Adipocyte (in vitro differentiated cells): ENCODE data around the gene C20orf202.
A peak's percentile ranks its signal among the peaks of the same experiment; 100 is the strongest.
"Not testable (repeated sequence)": the region's sequence is repeated elsewhere in the genome, so short reads cannot be mapped to it uniquely, and the experiment has no call there.

ENCODE experiments used
- DNase-seq: peaks from one replicate; pipeline ENCODE4 v3.0.0-alpha.2; 2015; ENCODE audit warnings: low read depth
- H3K27me3 ChIP-seq: replicated peaks from 2 replicates; pipeline ENCODE4 v1.7.0; 2013; ENCODE audit warnings: mild to moderate bottlenecking, low read length, moderate library complexity; ENCODE audit not compliant: control insufficient read depth, insufficient read depth
- H3K36me3 ChIP-seq: 2 replicates; pipeline ENCODE4 v1.7.0; 2013; ENCODE audit warnings: low read length, mild to moderate bottlenecking, moderate library complexity; ENCODE audit not compliant: control insufficient read depth, insufficient read depth, severe bottlenecking
- H3K4me1 ChIP-seq: 2 replicates; pipeline ENCODE4 v1.7.0; 2013; ENCODE audit warnings: mild to moderate bottlenecking, low read length, moderate library complexity; ENCODE audit not compliant: control insufficient read depth, insufficient read depth
- H3K4me3 ChIP-seq: 2 replicates; pipeline ENCODE4 v1.7.0; 2013; ENCODE audit warnings: mild to moderate bottlenecking, low read length, moderate library complexity
- H3K9ac ChIP-seq: 2 replicates; pipeline ENCODE4 v1.7.0; 2013; ENCODE audit warnings: mild to moderate bottlenecking, low read length, moderate library complexity
- H3K9me3 ChIP-seq: 2 replicates; pipeline ENCODE4 v1.7.0; 2013; ENCODE audit warnings: mild to moderate bottlenecking, low read length, moderate library complexity; ENCODE audit not compliant: control insufficient read depth

The C20orf202 gene

DNA sequence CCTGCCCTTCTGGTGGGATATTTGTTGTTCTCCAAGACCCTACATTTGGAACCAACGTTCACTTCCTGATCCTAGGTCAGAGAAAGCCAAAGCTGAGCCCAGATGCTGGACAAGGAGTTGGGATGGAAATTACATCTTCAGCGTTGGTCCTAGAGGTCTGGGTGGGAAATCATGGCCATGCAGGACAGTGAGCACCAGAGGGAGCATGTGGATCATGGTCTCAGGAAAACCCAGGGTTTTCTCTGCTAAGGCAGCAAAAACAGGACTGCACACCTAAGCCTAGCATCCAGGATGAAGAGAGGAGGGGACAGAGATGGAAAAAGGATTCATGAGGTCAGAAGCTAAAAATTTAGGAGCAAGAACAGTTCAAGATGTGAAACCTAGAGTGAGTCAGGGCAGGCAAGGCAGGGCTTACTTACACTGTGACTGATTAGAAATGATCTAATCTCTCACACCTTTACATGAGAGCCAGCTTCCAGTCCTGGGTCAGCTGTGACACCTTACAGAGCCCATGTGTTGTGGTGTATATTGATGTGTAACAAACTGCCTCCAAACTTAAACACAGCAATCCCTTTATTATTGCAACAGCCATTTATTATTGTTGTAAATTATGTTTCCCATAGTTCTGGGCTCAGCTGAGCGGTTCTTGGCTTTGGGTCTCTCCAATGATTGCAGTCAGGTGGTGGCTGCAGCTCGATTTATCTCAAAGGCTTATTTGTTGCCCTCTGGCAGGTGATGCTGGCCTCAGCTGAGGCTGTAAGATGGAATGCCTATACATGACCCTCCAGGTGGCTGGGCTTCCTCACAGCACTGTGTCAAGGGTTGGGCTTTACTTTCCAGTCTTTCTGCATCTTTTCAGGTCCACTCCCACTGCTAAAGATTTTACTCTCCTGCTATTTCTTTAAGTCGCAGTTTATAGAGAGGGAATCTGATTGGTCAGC, 6.5 kb downstream of the C20orf202 start:
- Histone ChIP-seq H3K36me3 (no peaks in the 10 kb centered on the region), H3K27me3 (peaks cover 30% of the 10 kb centered on the region), H3K4me1 (peaks cover 11% of the 10 kb centered on the region), H3K4me3 (no peak overlapping the region), H3K9ac (no peak overlapping the region), H3K9me3 (no peaks in the 10 kb centered on the region)
- DNase-seq: no peak

DNA sequence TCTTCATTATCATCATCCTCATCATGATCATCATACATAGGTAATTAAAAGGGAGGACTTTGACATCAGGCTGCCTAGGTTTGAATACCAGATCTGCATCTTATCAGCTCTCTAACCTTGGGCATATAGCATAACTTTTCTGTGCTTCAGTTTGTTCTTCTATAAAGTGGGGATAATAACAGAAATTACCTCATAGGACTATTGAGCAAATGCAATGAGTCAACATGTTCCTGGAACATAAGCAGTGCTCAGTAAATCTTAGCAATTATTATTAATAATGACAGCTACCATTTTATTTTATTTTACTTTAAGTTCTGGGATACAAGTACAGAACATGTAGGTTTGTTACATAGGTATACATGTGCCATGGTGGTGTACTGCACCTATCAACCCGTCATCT, 7.2 kb downstream of the C20orf202 start:
- Histone ChIP-seq H3K4me3 (no peak overlapping the region), H3K4me1 (peaks cover 11% of the 10 kb centered on the region), H3K9me3 (no peaks in the 10 kb centered on the region), H3K27me3 (peaks cover 31% of the 10 kb centered on the region), H3K36me3 (no peaks in the 10 kb centered on the region), H3K9ac (no peak overlapping the region)
- DNase-seq: no peak

DNA sequence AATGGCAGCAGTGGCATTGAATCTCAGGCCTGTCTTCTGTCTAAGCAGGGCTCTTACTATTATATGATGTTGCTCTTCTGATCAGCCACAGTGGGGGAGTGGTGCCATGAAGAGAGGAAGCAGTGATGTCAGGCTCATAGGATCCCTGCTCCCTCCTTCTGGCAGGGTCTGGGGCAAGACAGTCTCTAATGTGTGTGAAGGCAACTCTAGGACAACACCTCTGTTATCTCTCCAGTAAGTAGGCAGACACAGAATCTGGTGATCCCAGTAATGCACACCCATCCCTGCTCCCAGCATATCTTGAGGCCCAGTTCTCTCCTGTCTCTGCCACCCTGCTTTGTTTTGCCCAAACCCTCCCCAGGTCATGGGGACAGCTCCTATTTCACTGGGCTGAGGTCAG, 8.8 kb downstream of the C20orf202 start:
- DNase-seq: no peak
- Histone ChIP-seq H3K9me3 (no peaks in the 10 kb centered on the region), H3K36me3 (no peaks in the 10 kb centered on the region), H3K9ac (no peak overlapping the region), H3K4me3 (no peak overlapping the region), H3K27me3 (peaks cover 27% of the 10 kb centered on the region), H3K4me1 (peaks cover 7% of the 10 kb centered on the region)

DNA sequence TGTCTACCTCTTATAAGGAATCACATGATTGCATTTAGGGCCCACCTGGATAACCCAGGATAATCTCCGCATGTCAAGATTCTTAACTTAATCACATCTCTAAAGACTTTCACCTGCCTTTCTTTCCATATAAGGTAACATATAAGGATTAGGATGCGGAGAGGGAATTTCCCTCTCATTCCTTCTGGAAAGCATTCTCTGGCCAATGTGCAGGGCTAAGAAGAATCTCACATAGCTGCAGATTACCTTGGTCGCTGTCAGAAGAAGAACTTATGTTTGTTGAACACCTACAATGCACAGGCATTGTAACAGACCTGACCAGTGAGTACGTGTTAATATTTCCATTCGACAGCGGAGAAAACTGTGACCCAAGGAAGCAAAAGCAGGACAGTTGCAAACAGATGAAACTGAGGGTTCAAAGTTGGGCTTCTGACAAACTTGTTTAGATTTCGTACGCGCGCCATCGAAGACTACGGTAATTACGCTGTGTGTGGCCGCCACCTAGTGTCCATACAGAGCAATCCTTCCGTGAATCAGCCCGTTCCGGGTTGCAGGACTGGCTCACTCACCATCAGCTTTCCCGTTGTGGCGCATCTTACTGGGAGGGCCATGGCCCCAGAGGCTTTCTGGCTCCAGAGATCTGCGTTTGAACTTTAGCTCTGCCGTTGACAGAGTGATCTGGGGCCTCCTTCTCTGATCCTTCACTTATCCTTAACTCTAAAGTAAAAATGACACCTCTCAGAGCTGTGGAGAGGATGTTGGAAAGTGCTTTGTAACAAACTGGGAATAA, 9.5 kb downstream of the C20orf202 start:
- Histone ChIP-seq H3K36me3 (no peaks in the 10 kb centered on the region), H3K4me1 (peaks cover 7% of the 10 kb centered on the region), H3K9me3 (no peaks in the 10 kb centered on the region), H3K27me3 (peaks cover 21% of the 10 kb centered on the region), H3K9ac (no peak overlapping the region), H3K4me3 (no peak overlapping the region)
- DNase-seq: peak; percentile 90

DNA sequence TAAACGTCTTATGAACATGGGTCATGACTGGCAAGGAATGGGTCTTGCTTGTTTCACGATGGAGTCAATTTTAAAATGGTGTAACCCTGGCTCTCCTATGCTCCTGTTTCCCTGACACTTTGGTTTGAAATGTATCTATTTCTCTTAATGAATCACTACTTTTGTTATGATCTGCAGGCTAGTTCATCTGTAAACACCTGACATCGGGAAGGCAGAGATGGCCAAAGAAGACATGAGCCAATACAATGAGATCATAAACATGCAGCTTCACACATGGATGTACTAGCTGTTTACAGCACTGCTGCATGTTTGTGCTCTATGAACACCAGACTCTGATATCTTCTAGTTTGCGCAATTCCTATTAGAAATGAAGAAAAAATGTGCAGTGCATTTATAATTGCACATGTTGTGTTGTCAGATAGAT, 11.6 kb downstream of the C20orf202 start:
- H3K9me3 ChIP-seq: no peaks in the 10 kb centered on the region
- H3K27me3 ChIP-seq: peaks cover 8% of the 10 kb centered on the region
- peaks cover 7% of the 10 kb centered on the region for H3K4me1 ChIP-seq
- H3K36me3 ChIP-seq: no peaks in the 10 kb centered on the region
- no peak overlapping the region for H3K4me3 ChIP-seq
- H3K9ac ChIP-seq: no peak overlapping the region
- no peak for DNase-seq

DNA sequence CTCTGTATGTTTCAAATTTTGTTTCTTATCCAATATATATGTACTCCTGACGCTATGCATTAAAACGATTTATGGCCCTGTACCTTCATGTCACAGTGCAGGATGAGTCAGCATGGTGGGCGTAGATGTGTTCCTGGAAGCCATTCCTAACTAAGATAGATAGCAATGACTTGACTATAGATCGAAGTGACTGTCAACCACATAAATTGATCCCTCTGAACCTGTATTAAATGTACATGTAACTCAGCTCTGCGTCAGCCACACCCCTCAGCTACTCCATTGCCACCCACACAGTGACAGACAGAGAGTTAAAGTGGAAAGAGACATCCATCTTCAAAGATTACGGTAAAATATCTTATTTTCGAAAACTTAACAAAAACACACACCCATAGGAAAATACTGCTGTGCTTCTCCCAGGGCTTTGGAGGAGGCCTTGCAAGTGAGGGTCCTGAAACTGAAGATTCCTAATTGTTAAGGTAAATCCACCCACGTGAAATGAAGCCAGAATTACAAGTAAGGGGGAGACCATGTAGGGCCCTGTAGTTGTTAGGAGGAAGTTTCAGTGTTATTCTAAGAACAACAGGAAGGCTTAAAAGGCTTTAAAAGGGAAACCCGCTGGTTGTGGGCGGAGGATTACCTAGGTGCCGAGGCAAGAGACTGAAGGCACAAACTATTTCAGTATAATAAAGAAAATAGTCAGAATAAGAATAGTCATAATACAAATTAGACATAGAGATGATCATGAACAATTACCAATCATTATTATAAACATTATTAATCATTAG, 12.3 kb downstream of the C20orf202 start:
- DNase-seq: no peak
- H3K27me3 ChIP-seq: peaks cover 4% of the 10 kb centered on the region
- peaks cover 1% of the 10 kb centered on the region for H3K4me1 ChIP-seq
- no peaks in the 10 kb centered on the region for H3K36me3 ChIP-seq
- no peak overlapping the region for H3K4me3 ChIP-seq
- H3K9ac ChIP-seq: no peak overlapping the region
- H3K9me3 ChIP-seq: no peaks in the 10 kb centered on the region

DNA sequence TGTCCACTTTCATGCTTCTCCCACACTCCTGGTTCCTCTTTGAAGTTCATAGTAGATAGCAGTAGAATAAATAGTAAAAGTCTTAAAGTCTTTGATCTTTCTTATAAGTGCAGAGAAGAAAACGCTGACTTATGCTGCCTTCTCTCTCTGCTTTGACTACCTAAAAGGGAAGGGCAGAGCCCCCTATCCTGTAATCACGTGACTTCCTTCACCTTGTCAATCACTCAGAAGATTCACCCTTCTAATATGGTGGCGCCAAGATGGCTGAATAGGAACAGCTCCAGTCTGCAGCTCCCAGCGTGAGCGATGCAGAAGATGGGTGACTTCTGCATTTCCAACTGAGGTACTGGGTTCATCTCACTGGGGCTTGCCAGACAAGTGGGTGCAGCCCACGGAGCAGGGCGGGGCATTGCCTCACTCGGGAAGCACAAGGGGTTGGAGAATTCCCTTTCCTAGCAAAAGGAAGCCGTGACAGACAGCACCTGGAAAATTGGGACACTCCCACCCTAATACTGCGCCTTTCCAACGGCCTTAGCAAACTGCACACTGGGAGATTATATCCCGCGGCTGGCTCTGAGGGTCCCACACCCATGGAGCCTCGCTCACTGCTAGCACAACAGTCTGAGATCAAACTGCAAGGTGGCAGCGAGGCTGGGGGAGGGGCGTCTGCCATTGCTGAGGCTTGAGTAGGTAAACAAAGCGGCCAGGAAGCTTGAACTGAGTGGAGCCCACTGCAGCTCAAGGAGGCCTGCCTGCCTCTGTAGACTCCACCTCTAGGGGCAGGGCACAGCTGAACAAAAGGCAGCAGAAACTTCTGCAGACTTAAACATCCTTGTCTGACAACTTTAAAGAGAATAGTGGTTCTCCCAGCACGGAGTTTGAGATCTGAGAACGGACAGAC, 13.5 kb downstream of the C20orf202 start:
- H3K9ac ChIP-seq, DNase-seq, H3K4me1 ChIP-seq, H3K4me3 ChIP-seq, H3K27me3 ChIP-seq, H3K36me3 ChIP-seq, H3K9me3 ChIP-seq: not testable (repeated sequence)

DNA sequence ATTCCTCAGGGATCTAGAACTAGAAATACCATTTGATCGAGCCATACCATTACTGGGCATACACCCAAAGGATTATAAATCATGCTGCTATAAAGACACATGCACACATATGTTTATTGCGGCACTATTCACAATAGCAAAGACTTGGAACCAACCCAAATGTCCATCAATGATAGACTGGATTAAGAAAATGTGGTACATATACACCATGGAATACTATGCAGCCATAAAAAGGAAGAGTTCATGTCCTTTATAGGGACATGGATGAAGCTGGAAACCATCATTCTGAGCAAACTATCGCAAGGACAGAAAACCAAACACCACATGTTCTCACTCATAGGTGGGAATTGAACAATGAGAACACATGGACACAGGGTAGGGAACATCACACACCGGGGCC, 19.5 kb downstream of the C20orf202 start:
- DNase-seq, H3K36me3 ChIP-seq, H3K4me1 ChIP-seq, H3K4me3 ChIP-seq, H3K9ac ChIP-seq, H3K27me3 ChIP-seq, H3K9me3 ChIP-seq: not testable (repeated sequence)

DNA sequence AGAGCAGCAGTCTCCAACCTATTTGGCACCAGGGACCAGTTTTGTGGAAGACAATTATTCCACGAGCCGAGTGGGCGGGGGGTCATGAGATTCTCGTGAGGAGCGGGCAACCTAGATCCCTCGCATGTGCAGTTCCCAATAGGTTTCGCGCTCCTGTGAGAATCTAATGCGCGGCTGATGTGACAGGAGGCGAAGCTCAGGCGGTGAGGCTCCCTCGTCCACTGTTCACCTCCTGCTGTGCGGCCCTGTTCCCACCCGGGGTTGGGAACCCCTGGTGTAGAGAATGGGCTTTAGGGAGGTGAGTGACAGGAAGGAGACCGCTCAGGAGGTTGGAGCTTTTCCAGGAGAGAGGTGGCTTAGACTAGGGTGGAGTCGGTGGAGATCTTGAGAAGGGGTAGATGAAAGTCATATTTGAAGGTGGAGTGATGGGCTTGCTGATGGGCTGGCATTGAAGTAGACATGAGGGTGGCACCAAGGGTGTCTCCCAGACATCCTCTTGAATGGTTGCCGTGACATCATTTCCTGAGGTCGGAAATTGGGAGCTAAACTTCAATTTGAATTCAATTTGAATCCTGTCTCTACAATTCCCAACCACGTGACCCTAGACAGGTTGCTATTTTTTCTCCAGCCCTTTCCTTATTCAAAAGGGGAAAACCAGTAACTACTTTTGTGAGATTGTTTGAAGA, 21.1 kb downstream of the C20orf202 start:
- Histone ChIP-seq H3K9me3 (no peaks in the 10 kb centered on the region), H3K9ac (no peak overlapping the region), H3K36me3 (no peaks in the 10 kb centered on the region), H3K4me1 (peaks cover 5% of the 10 kb centered on the region), H3K27me3 (peaks cover 7% of the 10 kb centered on the region), H3K4me3 (no peak overlapping the region)
- no peak for DNase-seq

DNA sequence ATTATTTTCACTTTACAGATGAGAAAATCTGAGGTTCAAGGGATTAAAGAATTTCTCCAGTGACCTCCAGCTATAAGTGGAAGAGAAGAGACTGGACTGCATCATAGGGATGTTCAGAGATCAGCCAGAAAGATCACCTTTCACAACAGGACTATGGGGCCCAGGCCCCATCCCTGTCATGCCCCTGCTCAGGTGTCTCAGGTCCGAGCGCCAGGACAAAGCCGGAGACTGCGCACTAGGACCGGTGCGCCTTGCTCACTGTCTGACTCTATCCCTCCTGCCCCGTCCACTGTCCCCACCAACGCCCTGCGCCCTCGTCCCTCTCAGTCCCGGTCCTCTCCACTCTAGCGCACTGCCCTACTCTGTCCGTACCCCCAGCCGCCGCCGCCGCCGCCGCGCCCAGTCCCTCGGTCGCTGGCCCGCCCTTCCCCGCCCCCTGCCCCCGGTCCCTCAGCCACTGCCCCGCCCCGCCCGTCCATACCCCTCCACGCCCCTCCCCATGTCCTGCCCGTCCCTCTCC, 22.1 kb downstream of the C20orf202 start:
- Histone ChIP-seq H3K9me3 (no peaks in the 10 kb centered on the region), H3K27me3 (peaks cover 7% of the 10 kb centered on the region), H3K4me3 (peak overlapping the region; percentile 67), H3K36me3 (no peaks in the 10 kb centered on the region), H3K9ac (no peak overlapping the region), H3K4me1 (peaks cover 5% of the 10 kb centered on the region)
- DNase-seq: no peak
